GM23338 (cell line): ENCODE results near the gene SLX9. TPM values are rescaled to one million over a fixed set of nuclear protein-coding genes. Genes with fewer than 3 reads are reported as not detected.
A peak's percentile ranks its signal among the peaks of the same experiment; 100 is the strongest.

Source experiments
- ATAC-seq: fragments of 200-7000 bp; cut with Tn5 transposase; 3 replicates; pipeline ENCODE4 v1.9.1; 2020
- DNase-seq: peaks from one replicate; pipeline ENCODE4 v3.0.0-alpha.2; 2015; ENCODE audit warnings: low spot score
- H2AFZ ChIP-seq: fragments of 200-600 bp; sonication (generic); 2 replicates; pipeline ENCODE4 v1.8.0; 2016; ENCODE audit warnings: antibody characterized with exemption, mild to moderate bottlenecking, moderate library complexity
- H3F3A ChIP-seq: fragments of 200-600 bp; sonication (generic); replicated peaks from 2 replicates; pipeline ENCODE4 v1.8.0; 2017; ENCODE audit warnings: antibody characterized with exemption, mixed run types, low read depth
- H3K27ac ChIP-seq: fragments of 200-600 bp; sonication (generic); 2 replicates; pipeline ENCODE4 v1.6.1; 2016; ENCODE audit warnings: low read depth
- H3K27me3 ChIP-seq: fragments of 200-600 bp; sonication (generic); 2 replicates; pipeline ENCODE4 v1.8.0; 2016; ENCODE audit warnings: mild to moderate bottlenecking, mixed run types, moderate library complexity; ENCODE audit not compliant: insufficient read depth
- H3K36me3 ChIP-seq: fragments of 200-600 bp; sonication (generic); 2 replicates; pipeline ENCODE4 v1.8.0; 2016; ENCODE audit warnings: mild to moderate bottlenecking; ENCODE audit not compliant: insufficient read depth
- H3K4me1 ChIP-seq: fragments of 200-600 bp; sonication (generic); 2 replicates; pipeline ENCODE4 v1.8.0; 2016; ENCODE audit warnings: mild to moderate bottlenecking, moderate library complexity; ENCODE audit not compliant: insufficient read depth
- H3K4me2 ChIP-seq: fragments of 200-600 bp; sonication (generic); 2 replicates; pipeline ENCODE4 v1.7.1; 2017; ENCODE audit warnings: mixed run types
- H3K4me3 ChIP-seq: fragments of 200-600 bp; sonication (generic); 2 replicates; pipeline ENCODE4 v1.6.1; 2016; ENCODE audit warnings: mixed run types
- H3K79me2 ChIP-seq: fragments of 200-600 bp; sonication (generic); replicated peaks from 2 replicates; pipeline ENCODE4 v1.8.0; 2017; ENCODE audit warnings: mild to moderate bottlenecking; ENCODE audit not compliant: insufficient read depth
- H3K9me2 ChIP-seq: fragments of 200-600 bp; sonication (generic); 2 replicates; pipeline ENCODE4 v1.8.0; 2017; ENCODE audit not compliant: insufficient read depth
- H4K20me1 ChIP-seq: fragments of 200-600 bp; sonication (generic); replicated peaks from 2 replicates; pipeline ENCODE4 v1.8.0; 2017; ENCODE audit warnings: mild to moderate bottlenecking; ENCODE audit not compliant: insufficient read depth
- H3K27ac Mint-ChIP-seq: 2 replicates; pipeline ENCODE4 v1.8.0; 2020; ENCODE audit warnings: inconsistent platforms, mild to moderate bottlenecking, moderate library complexity, mixed read lengths
- H3K27me3 Mint-ChIP-seq: 3 replicates; pipeline ENCODE4 v1.8.0; 2022; ENCODE audit warnings: low read depth, mild to moderate bottlenecking, moderate library complexity, mixed read lengths, inconsistent platforms; ENCODE audit not compliant: insufficient read depth, poor library complexity
- H3K36me3 Mint-ChIP-seq: 3 replicates; pipeline ENCODE4 v1.8.0; 2021; ENCODE audit warnings: low read depth, mild to moderate bottlenecking, inconsistent platforms, moderate library complexity, mixed read lengths
- H3K4me1 Mint-ChIP-seq: 3 replicates; pipeline ENCODE4 v1.8.0; 2020; ENCODE audit warnings: mild to moderate bottlenecking, inconsistent platforms, mixed read lengths
- H3K4me3 Mint-ChIP-seq: 3 replicates; pipeline ENCODE4 v1.8.0; 2021; ENCODE audit warnings: moderate library complexity, mild to moderate bottlenecking, inconsistent platforms, mixed read lengths
- H3K9me3 Mint-ChIP-seq: 3 replicates; pipeline ENCODE4 v1.8.0; 2020; ENCODE audit warnings: moderate library complexity, mild to moderate bottlenecking, inconsistent platforms, mixed read lengths
- CREB1 ChIP-seq: fragments of 250-450 bp; sonication (Bioruptor Pico); IDR thresholded peaks from 2 replicates; pipeline ENCODE4 v1.5.0; 2020; ENCODE audit warnings: low read depth, mild to moderate bottlenecking, moderate library complexity
- EZH2 ChIP-seq: fragments of 200-600 bp; sonication (generic); IDR thresholded peaks from one replicate; pipeline ENCODE4 v1.8.0; 2017; ENCODE audit warnings: antibody characterized with exemption, mild to moderate bottlenecking, low read depth; ENCODE audit not compliant: unreplicated experiment
- EZH2phosphoT487 ChIP-seq: fragments of 200-600 bp; sonication (generic); IDR thresholded peaks from one replicate; pipeline ENCODE4 v1.8.1; 2018; ENCODE audit warnings: antibody characterized with exemption; ENCODE audit not compliant: unreplicated experiment
- JUNB ChIP-seq: IDR thresholded peaks from one replicate; pipeline ENCODE4 v1.6.1; 2016; ENCODE audit warnings: antibody characterized with exemption; ENCODE audit not compliant: unreplicated experiment
- NANOG ChIP-seq: IDR thresholded peaks from 2 replicates; pipeline ENCODE4 v1.6.1; 2016; ENCODE audit warnings: antibody characterized with exemption, borderline replicate concordance
- POLR2AphosphoS5 ChIP-seq: IDR thresholded peaks from 2 replicates; pipeline ENCODE4 v1.6.1; 2016; ENCODE audit warnings: antibody characterized with exemption, low read depth
- STAT1 ChIP-seq: IDR thresholded peaks from one replicate; pipeline ENCODE4 v1.6.1; 2016; ENCODE audit warnings: antibody characterized with exemption; ENCODE audit not compliant: unreplicated experiment
- ZNF114 ChIP-seq: fragments of 250-450 bp; sonication (Bioruptor Pico); IDR thresholded peaks from 2 replicates; pipeline ENCODE4 v1.5.0; 2020; ENCODE audit warnings: mild to moderate bottlenecking, moderate library complexity
- ZNF331 ChIP-seq: fragments of 250-450 bp; sonication (Bioruptor Pico); IDR thresholded peaks from 2 replicates; pipeline ENCODE4 v1.5.0; 2020; ENCODE audit warnings: low read depth, mild to moderate bottlenecking, moderate library complexity
- polyA plus RNA-seq: library from polyadenylated mRNA; unstranded; fragments of >200 nt; fragmentation: Nextera tagmentation; extraction: Ambion mirVana; gene quantifications from 2 replicates; pipeline ENCODE4 v1.2.1, GENCODE V29; 2016
- total RNA-seq: library from RNA; depleted of rRNA; stranded (reverse); fragments of >200 nt; shearing (Covaris generic); gene quantifications from 2 replicates; pipeline ENCODE4 v1.2.3, GENCODE V29; 2014
- TF ChIP-seq, protein P1 (sequence below), 2 experiments: fragments of 200-600 bp in 1 of 2; sonication (generic) in 1 of 2; conservative IDR thresholded peaks; 2 replicates each; pipeline versions ENCODE4 v1.5.1 to v1.6.1; 2016 to 2017; ENCODE audit warnings: antibody characterized with exemption in 2 of 2, low read depth in 2 of 2, mild to moderate bottlenecking in 2 of 2, moderate library complexity in 1 of 2
- TF ChIP-seq, protein P2 (sequence below): IDR thresholded peaks from one replicate; pipeline ENCODE4 v1.6.1; 2018; ENCODE audit warnings: antibody characterized with exemption; ENCODE audit not compliant: unreplicated experiment

Gene SLX9
- total and polyA plus RNA-seq, 2 experiments from 2014 or later, result 41.5 to 46.9 TPM

DNA sequence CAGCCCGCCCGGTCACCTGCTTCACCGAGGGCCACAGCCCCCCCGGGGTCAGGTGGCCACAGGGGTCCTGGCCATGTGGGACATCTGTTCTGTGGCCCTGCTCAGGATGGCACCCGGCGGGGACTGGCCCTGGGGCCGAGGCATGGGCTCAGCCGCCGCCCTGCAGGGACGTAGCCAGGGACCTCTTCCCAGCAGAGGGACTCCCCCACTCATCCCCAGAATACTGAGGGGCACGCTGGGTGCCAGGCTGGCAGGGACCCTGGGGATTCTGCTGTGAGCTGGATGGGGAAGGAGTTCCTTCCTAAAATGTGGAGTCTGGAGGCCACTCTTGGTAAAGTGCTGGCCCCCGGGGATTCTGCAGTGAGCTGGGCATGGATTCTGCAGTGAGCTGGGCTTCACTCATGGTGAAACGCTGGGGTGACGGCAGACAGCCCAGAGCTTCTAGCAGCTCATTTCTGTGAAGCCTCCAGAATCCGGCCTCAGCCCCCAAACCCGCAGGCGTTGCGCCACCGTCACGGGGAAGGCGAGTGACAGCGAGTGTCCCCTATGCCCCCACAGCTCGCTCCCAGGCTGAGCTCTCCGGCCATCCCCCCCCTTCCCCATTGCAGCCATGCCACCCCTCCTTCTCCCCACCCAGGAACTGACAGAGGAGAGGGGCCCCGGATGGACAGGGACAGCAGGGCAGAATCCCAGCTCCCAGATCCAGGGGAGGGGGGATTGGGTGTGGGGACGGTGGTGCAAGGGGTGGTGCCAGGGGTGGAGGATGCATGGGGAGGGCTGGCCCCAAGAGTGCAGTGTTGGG, 20.5 kb upstream of the SLX9 start:
- peaks cover 78% of the 10 kb centered on the region for H3K27me3 Mint-ChIP-seq
- ATAC-seq, result peak; percentile 22

DNA sequence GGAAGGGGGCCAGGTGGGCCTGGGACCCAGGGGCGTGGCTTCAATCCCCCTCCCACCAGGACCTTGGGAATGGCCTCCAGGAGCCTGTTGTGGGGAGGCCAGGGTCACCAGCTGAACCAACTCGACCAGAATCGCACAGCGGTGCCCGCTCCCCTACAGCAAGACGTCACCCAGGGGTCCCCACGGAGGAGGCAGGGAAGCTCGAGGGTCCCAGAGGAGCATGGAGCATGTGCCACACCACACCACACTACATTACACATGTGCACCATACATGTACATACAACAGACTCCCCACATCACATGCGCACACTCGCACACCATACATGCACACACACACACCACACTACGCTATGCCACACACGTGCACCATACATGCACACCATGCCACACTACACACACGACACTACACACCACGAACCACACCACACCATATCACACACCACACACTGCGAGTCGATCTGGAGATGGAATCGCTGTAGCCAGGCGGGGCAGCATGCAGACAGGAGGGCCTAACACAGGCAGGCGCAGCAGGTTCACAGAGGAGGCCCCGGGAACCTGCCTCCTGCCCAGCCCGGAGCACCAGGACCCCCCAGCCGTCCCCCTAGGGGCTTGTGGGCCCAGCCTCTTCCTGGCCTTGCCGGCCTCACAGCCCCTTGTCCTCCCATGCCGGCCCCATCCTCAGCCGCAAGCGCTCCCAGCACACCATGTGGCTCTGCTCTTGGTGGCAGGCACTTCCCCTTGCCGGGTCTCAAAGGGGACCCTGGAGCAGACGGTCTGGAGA, 19.7 kb upstream of the SLX9 start:
- H3K4me3 Mint-ChIP-seq, result peak overlapping the region; percentile 56
- no peaks in the 10 kb centered on the region for H4K20me1 ChIP-seq
- ATAC-seq, result peak; percentile 11
- no peak overlapping the region for H3K27ac Mint-ChIP-seq
- H3K4me1 Mint-ChIP-seq, result peaks cover 12% of the 10 kb centered on the region
- peak; percentile 35 for DNase-seq
- no peaks in the 10 kb centered on the region for H3K9me2 ChIP-seq
- peaks cover 83% of the 10 kb centered on the region for H3K27me3 Mint-ChIP-seq
- H3K9me3 Mint-ChIP-seq, result no peaks in the 10 kb centered on the region; the same call in 2 of the 3 replicates
- H3F3A ChIP-seq, result 0 out of 2 replicates have a peak, but pooled peaks cover 4% of the 10 kb centered on the region
- peak overlapping the region; percentile 48 for H3K4me3 ChIP-seq
- peaks cover 6% of the 10 kb centered on the region; the same call in 1 of the 2 replicates for H3K4me1 ChIP-seq
- no peaks in the 10 kb centered on the region for H3K36me3 Mint-ChIP-seq
- peak overlapping the region; percentile 86 for H2AFZ ChIP-seq
- no peak overlapping the region for H3K27ac ChIP-seq
- no peaks in the 10 kb centered on the region for H3K36me3 ChIP-seq
- peak overlapping the region; percentile 75 for H3K4me2 ChIP-seq
- H3K27me3 ChIP-seq, result peaks cover 81% of the 10 kb centered on the region
- no peaks in the 10 kb centered on the region for H3K79me2 ChIP-seq
- TF ChIP-seq JUNB, result no peak
- TF ChIP-seq ZNF114, result no peak
- TF ChIP-seq, protein P1, sequence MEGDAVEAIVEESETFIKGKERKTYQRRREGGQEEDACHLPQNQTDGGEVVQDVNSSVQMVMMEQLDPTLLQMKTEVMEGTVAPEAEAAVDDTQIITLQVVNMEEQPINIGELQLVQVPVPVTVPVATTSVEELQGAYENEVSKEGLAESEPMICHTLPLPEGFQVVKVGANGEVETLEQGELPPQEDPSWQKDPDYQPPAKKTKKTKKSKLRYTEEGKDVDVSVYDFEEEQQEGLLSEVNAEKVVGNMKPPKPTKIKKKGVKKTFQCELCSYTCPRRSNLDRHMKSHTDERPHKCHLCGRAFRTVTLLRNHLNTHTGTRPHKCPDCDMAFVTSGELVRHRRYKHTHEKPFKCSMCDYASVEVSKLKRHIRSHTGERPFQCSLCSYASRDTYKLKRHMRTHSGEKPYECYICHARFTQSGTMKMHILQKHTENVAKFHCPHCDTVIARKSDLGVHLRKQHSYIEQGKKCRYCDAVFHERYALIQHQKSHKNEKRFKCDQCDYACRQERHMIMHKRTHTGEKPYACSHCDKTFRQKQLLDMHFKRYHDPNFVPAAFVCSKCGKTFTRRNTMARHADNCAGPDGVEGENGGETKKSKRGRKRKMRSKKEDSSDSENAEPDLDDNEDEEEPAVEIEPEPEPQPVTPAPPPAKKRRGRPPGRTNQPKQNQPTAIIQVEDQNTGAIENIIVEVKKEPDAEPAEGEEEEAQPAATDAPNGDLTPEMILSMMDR (conservative IDR thresholded peaks at IDR 0.05; ENCODE audit: low read depth in 2 of 2), result no peak
- no peak for TF ChIP-seq ZNF331 (CRISPR knock-in tag)
- TF ChIP-seq, protein P2, sequence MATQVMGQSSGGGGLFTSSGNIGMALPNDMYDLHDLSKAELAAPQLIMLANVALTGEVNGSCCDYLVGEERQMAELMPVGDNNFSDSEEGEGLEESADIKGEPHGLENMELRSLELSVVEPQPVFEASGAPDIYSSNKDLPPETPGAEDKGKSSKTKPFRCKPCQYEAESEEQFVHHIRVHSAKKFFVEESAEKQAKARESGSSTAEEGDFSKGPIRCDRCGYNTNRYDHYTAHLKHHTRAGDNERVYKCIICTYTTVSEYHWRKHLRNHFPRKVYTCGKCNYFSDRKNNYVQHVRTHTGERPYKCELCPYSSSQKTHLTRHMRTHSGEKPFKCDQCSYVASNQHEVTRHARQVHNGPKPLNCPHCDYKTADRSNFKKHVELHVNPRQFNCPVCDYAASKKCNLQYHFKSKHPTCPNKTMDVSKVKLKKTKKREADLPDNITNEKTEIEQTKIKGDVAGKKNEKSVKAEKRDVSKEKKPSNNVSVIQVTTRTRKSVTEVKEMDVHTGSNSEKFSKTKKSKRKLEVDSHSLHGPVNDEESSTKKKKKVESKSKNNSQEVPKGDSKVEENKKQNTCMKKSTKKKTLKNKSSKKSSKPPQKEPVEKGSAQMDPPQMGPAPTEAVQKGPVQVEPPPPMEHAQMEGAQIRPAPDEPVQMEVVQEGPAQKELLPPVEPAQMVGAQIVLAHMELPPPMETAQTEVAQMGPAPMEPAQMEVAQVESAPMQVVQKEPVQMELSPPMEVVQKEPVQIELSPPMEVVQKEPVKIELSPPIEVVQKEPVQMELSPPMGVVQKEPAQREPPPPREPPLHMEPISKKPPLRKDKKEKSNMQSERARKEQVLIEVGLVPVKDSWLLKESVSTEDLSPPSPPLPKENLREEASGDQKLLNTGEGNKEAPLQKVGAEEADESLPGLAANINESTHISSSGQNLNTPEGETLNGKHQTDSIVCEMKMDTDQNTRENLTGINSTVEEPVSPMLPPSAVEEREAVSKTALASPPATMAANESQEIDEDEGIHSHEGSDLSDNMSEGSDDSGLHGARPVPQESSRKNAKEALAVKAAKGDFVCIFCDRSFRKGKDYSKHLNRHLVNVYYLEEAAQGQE, result no peak
- TF ChIP-seq EZH2phosphoT487, result no peak
- TF ChIP-seq NANOG, result no peak
- no peak for TF ChIP-seq POLR2AphosphoS5
- TF ChIP-seq STAT1, result no peak
- TF ChIP-seq EZH2, result no peak

More for the DNA sequence above, 20.5 kb upstream of the SLX9 start:
- no peak overlapping the region for H3K27ac Mint-ChIP-seq
- H3K4me2 ChIP-seq, result peak overlapping the region; percentile 75
- H3K36me3 Mint-ChIP-seq, result no peaks in the 10 kb centered on the region
- DNase-seq, result no peak
- H3K9me2 ChIP-seq, result no peaks in the 10 kb centered on the region
- peaks cover 73% of the 10 kb centered on the region for H3K27me3 ChIP-seq
- H3K79me2 ChIP-seq, result no peaks in the 10 kb centered on the region
- no peak overlapping the region for H3K27ac ChIP-seq
- peaks cover 6% of the 10 kb centered on the region; the same call in 1 of the 2 replicates for H3K4me1 ChIP-seq
- 0 out of 2 replicates have a peak, but pooled peaks cover under 1% of the 10 kb centered on the region for H3F3A ChIP-seq
- peak overlapping the region; percentile 48 for H3K4me3 ChIP-seq
- H2AFZ ChIP-seq, result no peak overlapping the region
- H3K9me3 Mint-ChIP-seq, result no peaks in the 10 kb centered on the region; the same call in 2 of the 3 replicates
- H4K20me1 ChIP-seq, result no peaks in the 10 kb centered on the region
- peak overlapping the region; percentile 59 for H3K4me3 Mint-ChIP-seq
- peaks cover 12% of the 10 kb centered on the region for H3K4me1 Mint-ChIP-seq
- H3K36me3 ChIP-seq, result no peaks in the 10 kb centered on the region
- no peak for TF ChIP-seq CREB1 (CRISPR knock-in tag)
- TF ChIP-seq, protein P1 (conservative IDR thresholded peaks at IDR 0.05; ENCODE audit: low read depth in 2 of 2), result no peak
